Erythroblast (primary cell): ENCODE measurements around the gene EP400.

Experiments used
- DNase-seq, 2 experiments: peaks; one replicate each; lab custom pipeline; 2025; lab: John Stamatoyannopoulos, UW
- GATA1 ChIP-seq: IDR thresholded peaks from 2 replicates; pipeline ENCODE4 v1.6.1; 2011; ENCODE audit warnings: low read depth, mild to moderate bottlenecking, control low read depth, low read length, moderate library complexity
- POLR2A ChIP-seq: IDR thresholded peaks from 2 replicates; pipeline ENCODE4 v1.6.1; 2011; ENCODE audit warnings: mild to moderate bottlenecking, low read length

EP400 gene

DNA sequence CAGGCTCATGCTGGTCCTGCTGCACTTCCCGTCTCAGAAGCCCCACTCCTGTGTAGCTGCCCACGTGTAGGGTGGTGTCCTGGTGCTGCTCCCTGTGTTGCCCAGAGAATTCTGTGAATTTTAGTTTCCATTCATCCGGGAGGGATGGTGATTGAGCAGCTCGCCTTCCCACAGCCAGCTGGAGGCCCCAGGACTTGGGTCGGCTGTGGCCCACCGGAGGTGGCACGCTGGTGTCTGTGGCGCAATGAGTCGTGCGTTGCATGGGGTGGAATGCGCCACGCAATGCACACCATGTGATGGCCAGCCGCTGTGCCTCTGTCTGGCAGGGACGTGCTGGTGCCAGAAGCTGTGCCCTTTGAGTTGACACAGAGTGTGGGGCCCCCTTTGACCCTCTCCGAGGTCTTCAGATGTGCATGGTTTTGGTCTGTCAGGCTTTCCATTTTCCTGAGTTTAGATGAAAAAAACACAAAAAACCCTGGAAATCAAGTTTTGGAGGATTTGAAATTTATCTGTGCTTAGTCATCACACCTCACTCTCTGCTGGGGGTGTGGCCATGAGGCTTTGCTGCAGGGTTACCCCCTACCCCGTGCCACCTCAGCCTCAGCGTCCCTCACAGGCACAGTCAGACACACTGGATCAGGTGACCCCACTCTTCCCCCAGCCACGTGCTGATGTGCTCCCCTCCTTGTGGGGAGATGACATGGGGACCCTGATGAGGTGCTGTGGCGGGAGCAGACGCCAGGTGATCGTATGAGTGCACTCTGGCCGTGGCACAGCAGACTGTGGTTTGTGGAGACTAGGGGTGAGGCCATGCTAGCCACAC, 64.6 kb downstream of the EP400 start:
- TF ChIP-seq GATA1 (no peak), POLR2A (no peak)
- no peak for DNase-seq

DNA sequence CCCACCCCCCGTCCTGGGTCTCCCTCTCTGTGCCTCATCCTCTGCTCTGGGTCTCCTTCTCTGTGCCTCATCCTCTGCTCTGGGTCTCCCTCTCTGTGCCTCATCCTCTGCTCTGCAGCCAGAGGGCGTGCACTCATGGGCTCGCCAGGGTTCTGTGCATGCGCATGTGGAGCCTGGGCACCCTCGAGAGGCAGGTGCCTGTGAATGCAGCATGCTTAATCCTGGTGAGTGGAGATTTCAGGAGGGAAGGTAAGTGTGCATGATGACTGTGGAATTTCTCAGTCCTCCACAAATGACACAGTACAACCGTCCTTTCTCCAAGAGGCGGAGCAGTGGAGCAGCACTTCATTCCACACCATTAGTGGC, 65.2 kb downstream of the EP400 start:
- TF ChIP-seq POLR2A (no peak), GATA1 (no peak)
- DNase-seq: no peak

DNA sequence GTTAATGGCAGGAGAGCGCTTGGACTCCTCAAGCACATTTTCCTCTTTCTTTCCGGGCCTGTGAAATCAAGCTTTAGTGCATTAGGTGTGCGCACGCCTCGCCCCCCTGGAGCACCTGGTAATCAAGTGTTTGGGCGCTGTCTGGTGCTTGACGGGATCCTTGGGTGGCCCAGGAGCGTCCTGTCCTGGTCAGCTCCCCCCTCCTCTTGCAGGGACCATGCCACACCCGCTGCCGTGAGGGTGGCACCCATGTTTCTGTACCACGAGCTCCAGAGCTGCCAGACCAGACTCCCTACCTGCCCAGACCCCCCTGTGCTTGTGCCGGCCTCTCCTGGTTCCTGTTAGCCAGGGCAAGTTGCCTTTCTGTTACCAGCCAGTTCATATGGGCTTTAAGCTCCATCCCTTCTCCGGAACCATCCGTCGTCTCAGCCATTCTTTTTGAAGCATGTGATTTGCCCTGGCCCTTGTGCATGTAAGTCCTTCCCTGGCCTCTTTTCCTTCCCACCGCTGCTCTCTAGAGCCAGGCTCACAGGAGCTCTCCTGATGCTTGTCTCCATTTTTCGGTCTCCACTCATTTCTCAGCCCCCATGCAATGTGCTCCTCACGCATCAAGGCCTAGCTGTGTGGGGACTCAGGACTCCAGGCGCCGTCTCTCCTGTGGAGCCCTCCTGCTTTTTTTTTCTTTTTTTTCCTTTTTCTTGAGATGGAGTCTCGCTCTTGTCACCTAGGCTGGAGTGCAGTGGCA, 66.1 kb downstream of the EP400 start:
- TF ChIP-seq POLR2A: no peak
- no peak for TF ChIP-seq GATA1

DNA sequence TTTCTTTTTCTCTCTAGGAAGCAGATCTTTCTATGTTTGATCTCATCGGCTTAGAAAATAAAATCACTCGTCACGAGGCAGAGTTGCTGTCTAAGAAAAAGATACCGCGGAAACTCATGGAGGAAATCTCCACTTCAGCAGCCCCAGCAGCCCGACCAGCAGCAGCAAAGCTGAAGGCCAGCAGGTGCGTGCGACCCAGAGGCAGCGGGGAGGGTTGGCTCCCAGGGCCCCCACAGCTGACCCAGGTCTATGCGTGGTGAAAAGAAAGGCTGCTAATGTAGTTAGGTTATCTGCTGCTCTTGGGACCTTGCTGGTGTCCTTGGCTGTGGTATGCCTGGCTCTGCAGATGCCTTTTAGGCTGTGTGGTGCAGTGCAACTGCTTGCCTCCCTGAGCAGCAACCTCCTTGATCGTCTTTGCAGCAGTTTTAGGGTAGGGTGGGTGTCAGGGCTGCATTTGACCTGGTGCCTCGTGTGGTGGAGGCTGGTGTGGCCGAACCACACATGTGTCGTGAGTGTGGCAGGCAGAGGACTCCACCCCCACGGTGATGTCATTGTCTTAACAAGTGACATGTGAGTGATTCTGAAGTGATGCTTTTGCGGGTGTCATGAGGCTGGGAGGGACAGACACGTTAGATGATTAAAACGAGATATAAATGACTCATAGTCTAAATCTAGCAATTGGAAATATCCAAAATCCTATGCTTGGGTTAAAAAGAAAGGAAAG, 68.6 kb downstream of the EP400 start:
- TF ChIP-seq GATA1 (no peak), POLR2A (no peak)
- peak; percentile 32 to 51 for DNase-seq

More for the DNA sequence above, 66.1 kb downstream of the EP400 start:
- no peak for DNase-seq

DNA sequence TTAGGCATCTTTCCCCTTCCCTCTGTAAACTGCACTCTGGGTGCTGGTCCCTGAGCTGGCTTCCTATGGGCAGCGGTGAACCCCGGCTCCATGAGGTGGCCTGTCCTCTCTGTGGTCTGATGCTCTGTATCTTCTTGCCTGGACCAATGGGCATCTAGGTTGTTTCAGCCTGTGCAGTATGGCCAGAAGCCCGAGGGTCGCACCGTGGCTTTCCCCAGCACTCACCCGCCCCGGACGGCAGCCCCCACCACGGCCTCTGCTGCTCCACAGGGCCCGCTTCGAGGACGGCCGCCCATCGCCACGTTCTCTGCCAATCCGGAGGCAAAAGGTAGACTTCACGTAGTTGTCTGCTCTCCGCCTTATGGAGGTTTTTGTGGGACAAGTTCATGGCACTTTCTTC, 70.1 kb downstream of the EP400 start:
- no peak for DNase-seq
- TF ChIP-seq GATA1 (no peak), POLR2A (no peak)

DNA sequence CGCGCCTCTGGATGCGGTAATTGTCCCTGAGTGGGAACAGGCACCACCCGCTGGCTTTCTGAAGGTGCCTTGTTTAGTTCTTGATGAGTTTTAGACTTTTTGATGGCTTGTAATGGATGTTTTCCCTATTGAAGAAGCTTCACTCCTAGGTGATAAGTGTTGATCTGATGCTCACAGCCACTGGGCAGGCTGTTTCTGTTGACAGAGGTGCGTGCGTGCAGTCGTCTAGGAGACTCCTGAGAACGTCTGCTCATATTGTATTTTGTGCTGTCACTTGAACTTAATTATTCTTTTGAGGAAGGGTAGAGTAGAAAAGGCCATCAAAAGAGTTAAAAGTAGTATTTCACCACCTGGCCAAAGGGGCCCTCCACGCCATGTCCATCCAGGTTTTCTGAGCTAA, 70.5 kb downstream of the EP400 start:
- no peak for DNase-seq
- TF ChIP-seq GATA1 (no peak), POLR2A (no peak)

DNA sequence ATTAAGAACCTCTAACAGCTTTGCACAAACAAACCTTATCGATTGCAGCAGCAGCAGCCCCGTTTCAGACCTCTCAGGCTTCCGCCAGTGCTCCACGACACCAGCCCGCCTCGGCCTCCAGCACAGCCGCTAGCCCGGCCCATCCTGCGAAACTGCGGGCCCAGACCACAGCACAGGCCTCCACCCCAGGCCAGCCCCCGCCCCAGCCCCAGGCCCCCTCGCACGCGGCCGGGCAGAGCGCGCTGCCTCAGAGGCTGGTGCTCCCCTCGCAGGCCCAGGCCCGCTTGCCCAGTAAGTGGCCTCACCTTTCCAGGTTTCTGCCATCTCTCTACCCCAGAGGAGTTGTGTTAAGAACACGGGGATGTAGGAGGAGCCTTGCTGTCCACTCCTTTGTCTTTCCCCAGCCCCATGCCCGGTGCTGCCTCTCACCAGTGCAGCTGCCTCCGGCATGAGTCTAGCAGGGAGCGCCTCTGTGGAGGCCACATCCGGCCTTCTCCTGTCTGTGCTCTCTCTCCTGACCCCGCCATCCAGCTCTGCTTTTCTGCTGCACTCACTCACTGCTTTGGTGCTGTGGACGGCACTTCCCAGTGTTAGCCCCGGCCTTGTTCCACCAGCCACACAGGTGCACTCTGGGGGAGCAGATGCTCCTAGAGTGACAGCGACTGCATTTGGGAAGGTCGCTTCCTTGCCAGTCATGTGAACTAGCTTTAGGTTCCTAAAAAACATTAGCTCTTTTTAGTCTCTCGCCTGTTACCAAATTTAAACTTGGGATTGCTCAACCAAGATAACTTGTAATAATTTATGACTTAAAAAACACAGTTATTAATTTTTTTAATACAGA, 71.5 kb downstream of the EP400 start:
- TF ChIP-seq POLR2A (no peak), GATA1 (no peak)
- DNase-seq: no peak

DNA sequence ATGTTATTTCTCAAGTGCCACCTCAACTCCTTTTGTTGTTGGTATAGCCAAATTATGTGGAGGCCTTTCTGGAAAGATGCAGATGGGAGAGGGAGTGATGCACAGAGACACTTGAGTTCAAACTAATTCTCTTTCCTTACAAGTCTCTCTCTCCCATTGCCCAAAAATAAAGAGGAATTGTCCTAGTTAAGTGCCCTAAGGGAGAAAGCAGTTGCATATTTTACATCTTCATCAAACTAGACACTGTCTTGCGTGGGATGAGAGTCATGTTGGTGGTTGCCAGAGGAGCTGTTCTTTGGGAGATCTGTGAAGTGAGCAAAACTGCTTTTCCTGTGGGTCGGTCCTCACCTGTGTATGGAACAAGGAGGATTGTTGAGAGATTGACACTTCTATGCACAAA, 72.2 kb downstream of the EP400 start:
- TF ChIP-seq POLR2A (no peak), GATA1 (no peak)

DNA sequence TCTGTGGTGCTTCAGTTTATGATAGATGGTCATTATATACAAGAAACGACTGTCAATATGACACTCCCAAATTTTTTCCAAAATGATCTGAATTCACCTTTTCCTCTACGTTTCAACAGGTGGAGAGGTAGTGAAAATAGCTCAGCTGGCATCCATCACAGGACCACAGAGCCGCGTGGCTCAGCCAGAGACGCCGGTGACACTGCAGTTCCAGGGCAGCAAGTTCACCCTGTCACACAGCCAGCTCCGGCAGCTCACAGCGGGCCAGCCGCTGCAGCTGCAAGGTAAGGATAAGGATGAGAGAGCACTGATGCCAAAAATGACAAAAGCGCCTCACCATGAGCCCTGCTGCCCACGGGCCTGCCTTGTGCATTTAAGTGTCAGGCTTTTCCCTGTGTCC, 73.9 kb downstream of the EP400 start:
- TF ChIP-seq GATA1: no peak
- no peak for TF ChIP-seq POLR2A
- peak; percentile 23 to 36 for DNase-seq

More for the DNA sequence above, 72.2 kb downstream of the EP400 start:
- DNase-seq: no peak

DNA sequence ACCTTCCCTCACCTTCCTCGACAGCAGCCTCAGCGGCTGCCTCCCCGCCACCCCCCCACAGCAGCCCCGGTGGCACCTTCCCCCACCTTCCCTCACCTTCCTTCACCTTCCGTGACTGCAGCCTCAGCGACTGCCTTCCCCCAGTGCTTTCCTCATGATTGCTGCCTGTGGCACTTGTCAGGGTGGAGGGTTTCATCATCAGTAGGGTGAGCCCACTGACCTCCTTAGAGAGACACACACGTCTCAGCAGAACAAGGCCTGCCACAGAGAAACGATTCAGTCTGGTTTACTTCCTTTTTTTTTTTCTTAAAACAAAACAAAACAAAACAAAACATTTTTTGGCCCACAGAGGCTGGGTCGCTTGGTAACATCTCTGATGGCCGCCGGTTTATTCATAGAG, 75.0 kb downstream of the EP400 start:
- TF ChIP-seq POLR2A (no peak), GATA1 (no peak)
- no peak for DNase-seq

DNA sequence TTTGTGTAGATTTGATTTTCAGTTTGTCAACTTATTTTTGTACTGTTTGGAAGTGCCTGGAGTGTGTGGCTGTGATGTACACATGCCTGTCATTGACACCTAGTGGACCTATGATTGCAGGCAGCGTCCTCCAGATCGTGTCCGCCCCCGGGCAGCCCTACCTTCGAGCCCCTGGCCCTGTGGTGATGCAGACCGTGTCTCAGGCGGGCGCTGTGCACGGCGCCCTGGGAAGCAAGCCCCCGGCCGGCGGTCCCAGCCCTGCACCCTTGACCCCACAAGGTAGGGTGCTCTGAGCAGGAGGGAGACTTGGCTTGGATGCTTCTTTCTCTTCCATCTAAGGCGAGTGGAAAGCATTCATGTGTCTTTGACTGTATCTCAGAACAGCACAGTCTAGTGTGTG, 75.8 kb downstream of the EP400 start:
- no peak for DNase-seq
- TF ChIP-seq POLR2A (no peak), GATA1 (no peak)

DNA sequence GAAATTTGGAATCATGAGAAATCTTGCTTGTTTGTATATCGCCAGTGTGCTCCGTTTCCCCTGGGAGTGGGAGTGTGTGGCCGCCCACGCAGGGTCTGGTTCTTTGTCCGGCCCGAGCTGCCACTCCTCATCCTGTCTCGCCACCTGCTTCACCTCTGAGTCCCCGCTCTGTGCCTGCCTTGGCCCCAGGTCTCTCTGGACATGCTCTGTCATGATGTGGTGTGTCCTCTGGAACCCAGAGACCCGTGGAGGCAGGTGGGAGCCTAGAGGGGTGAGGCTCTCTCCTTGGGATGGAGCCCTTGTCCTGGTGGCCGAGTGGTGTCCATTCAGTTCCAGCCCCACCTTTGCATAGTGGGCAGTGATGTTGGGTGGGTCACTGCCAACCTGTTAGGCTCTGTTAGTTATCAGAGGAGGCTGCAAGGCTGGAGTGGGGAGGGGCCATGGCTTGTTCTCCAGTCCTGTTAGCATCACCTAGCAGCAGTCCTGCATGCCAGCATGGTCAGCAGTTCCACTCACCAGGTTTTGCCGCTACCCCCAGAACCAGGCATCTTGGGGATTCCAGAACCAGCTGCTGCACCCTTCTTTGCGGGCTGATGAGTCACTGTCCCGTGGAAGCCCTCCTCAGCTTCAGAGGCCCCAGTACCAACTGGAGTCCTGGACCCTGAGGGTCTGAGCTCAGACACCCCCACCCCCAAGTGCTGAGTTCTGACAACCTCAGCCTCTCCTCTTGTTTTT, 76.5 kb downstream of the EP400 start:
- DNase-seq: no peak
- TF ChIP-seq GATA1 (no peak), POLR2A (no peak)
